GM12891 (cell line): ENCODE results near the gene ZNF438.

Experiments used
- PAX5 ChIP-seq: IDR thresholded peaks from 2 replicates; pipeline ENCODE4 v1.6.1; 2011; ENCODE audit warnings: low read length, moderate library complexity, mild to moderate bottlenecking; ENCODE audit not compliant: insufficient read depth, severe bottlenecking
- POLR2A ChIP-seq: IDR thresholded peaks from 2 replicates; pipeline ENCODE4 v1.6.1; 2011; ENCODE audit warnings: low read depth, low read length, control low read depth
- POLR2AphosphoS5 ChIP-seq: IDR thresholded peaks from 2 replicates; pipeline ENCODE4 v1.6.1; 2011; ENCODE audit warnings: low read depth, low read length, control low read depth
- POU2F2 ChIP-seq: IDR thresholded peaks from 2 replicates; pipeline ENCODE4 v1.6.1; 2011; ENCODE audit warnings: low read depth, mild to moderate bottlenecking, control low read depth, low read length, moderate library complexity
- SPI1 ChIP-seq: IDR thresholded peaks from 2 replicates; pipeline ENCODE4 v1.6.1; 2011; ENCODE audit warnings: low read depth, low read length, control low read depth
- TAF1 ChIP-seq: IDR thresholded peaks from 2 replicates; pipeline ENCODE4 v1.6.1; 2011; ENCODE audit warnings: low read depth, low read length, control low read depth

DNA sequence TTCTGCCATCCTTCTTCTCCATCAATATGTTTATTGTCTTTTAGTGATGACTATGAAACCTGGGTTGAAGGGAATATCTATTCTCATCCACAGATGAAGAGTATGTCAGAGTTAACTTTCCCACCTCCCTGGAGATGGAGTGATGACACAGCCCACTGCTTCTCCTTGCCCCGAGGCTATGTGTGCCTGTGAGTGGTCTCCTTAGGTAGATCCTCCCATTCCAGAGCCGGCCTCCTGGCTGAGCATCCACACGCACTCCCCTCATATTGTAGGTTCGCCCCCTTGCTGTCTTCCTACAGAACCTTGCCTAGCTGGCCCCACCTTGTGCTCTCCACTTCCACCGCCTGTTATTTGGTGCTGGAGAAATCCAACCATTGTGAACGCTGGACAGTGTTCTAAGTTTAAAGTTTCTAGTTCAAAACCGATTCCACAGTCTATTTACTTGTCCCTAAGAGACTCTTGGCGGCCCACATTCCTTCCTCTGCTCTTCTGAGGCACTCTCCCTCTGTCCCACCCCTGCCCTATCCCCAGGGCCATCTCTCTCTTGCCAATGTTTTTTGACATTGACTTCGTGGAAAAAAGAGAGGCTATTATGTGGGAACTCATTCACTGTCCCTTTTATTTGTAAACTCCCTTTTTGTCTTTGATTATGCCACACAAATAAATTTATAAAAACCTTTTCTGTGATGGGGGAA lies 168.0 kb downstream of the ZNF438 start:
- TF ChIP-seq POLR2AphosphoS5 (no peak), POLR2A (no peak), PAX5 (no peak), POU2F2 (no peak), TAF1 (no peak), SPI1 (no peak)
